GM19463 (cell line): ENCODE results near the gene MXD4.
"Not testable (repeated sequence)": the region's sequence is repeated elsewhere in the genome, so short reads cannot be mapped to it uniquely, and the experiment has no call there.

Source experiments
- ATAC-seq: cut with Tn5 transposase; IDR thresholded peaks from one replicate; pipeline ENCODE4 v1.9.1; 2021; ENCODE audit warnings: mild to moderate bottlenecking, moderate library complexity; ENCODE audit not compliant: unreplicated experiment

Gene MXD4

DNA sequence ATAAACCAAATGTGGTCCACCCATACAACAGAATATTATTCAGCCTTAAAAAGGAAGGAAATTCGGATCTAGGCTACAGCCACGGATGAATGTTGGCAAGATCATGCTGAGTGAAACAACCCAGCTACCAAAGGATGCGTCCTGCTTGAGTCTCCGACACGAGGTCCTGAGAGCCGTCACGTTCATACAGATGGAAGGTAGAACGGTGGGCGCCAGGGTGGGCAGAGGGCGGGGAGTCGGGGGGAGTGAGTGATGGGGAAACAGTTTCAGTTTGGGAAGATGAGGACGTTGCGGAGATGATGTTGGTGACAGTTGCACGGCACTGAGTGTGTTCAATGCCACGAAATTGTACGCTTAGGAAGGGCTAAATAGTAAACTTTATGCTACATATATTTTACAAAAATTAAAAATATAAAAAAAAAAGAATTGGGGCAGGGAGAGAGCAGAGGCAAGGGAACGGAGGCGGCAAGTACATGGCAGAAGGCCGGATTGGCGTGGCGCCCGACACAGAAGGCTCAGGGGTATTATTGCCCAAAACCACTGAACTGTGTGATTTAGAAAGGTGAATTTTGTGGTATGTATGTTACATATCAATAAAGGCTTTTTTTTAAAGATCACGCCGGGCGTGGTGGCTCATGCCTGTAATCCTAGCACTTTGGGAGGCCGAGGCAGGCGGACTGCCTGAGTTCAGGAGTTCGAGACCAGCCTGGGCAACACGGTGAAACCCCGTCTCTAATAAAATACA lies 14.8 kb upstream of the MXD4 start:
- no peak for ATAC-seq

DNA sequence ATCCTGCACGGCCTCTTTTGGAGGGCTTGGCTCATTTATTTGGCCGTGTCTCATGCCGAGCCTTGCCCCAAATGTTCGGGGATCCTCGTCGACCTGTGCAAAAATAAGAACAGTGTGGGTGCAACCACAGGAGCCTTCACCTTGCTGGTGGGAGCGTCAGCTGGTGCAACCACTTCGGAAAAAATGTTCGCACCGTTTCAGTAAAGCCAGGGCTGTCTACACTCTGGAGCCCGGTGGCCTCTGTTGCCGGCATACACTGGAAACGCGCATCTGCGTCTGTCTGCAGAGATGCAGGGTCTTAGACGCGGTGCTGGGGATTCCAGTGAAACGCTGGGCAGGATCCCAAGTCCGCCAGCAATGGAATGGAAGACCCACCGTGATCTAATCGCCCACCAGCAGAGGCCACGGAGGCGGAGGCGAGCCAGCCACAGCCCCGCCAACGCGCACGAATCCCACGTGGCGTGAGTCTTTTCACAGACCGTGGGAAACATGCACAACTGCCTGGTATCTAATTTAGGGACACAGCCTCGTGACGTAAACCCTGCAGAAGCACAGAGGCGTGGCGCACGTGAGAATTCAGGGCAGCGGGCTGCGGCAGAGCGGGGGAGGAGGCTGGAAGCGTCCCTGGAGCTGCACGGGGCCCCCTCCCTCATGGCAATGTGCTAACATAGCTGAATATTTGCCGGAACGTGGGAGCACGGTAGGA lies 13.8 kb upstream of the MXD4 start:
- no peak for ATAC-seq

DNA sequence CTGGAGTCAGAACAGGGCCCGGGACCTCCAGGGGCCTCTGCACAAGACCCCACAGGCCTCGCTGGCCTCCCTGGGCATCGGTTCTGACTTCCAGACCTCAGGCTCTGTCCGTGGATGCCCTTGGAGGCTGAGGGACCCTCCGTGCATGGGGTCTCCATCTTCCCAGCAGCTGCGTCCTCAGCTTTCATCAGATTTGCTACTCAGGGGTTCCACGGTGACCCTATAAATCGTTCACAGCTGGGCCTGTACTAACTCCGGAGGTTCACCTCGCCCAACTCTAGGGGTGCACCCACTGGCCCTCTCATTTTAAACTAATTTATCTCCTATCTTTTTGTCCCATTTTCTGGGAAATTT lies 13.1 kb upstream of the MXD4 start:
- not testable (repeated sequence) for ATAC-seq

DNA sequence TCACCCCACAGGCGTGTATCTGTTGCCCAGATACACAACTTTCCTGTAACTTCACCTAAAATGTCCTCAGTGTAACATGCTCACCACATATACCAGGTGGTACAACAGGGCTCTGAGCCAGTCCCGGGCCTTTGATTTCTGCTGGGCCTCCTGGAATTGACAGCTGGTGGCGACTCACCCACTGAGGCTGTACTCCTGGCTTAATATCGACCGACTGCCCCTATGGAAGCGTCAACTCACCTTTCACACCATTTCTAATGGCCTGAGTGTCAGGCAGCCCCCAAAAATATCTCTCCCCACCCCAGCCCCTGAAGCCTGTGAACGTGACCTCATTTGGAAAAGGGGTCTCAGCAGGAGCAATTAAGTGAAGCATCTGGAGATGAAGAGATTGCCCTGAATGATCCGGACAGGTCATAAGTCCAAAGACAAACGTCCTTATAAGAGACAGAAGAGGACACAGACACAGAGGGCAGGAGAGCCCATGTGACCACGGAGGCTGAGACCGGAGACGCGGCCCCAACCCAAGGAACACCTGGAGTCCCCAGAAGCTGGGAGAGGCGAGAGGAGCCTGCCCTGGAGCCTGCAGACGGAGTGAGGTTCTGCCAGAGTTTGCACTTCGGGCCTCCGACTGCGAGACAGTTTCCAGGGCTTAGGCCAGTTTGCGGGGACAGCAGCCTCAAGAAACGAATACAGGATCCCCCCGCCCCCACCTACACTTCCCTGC lies 12.6 kb upstream of the MXD4 start:
- ATAC-seq, result no peak

DNA sequence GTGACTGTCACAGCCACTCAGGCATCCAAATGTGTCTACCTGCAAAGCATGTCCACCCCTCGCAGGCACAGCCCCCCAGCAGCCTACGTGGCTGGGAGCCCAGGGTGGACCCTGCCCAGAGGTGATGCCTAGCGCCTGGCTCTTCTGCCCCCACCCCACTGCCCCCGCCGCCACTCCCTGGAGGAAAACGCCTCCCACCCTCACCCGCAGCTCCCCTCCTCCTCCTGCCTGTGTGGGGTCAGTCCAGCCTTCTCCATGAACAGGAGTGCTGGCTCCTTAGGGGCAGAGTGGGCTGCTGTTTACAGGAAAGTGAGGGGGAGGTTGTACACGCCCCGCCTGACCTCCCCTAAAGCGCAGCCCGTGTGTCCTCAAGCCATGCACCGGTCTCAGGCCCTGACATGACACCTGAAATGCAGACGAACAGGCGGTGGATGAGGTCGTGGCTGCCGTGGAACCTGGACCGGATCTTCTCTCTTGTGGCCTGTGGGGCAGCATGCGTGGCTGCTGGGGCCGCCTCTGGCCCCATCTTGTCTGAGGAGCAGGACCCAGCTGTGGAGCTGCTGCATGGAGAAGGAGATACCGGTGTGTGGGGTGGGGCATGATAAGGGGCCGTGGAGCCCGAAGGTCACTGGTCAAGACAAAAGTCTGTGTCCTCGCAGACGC lies 11.9 kb upstream of the MXD4 start:
- no peak for ATAC-seq

DNA sequence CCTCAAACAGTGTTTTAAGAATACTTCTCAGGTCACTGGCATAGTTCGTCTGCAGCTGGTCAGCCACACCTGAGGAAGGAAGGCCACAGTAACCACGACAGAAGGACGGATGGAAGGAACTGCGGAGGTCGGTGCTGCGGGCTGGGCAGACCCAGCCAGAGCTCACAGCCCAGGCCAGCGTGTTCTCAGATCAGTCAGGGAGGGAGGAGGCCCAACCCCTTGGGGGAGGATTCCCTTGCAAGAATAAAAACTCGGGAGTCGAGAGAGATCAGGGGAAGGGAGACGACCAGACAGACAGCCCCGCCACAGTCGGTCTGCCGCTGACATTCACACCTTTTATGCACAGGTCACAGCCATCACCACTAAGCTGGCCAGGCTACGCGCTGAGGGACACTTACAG lies 11.3 kb upstream of the MXD4 start:
- ATAC-seq, result no peak

DNA sequence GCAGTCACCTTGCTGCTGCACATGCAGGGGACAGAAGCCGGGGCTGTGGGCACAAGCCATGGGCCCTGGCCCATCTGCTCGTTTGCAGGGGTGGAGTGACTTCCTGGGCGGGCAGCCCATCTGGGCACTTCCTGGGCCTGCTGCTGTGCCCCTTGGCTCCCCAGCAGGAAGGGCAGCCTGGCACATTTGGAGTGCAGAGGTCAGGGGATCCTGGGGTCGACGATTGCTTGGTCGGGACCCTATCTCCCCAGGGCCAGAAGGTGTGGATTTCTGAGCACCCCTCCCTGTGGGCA lies 10.9 kb upstream of the MXD4 start:
- ATAC-seq, result no peak

DNA sequence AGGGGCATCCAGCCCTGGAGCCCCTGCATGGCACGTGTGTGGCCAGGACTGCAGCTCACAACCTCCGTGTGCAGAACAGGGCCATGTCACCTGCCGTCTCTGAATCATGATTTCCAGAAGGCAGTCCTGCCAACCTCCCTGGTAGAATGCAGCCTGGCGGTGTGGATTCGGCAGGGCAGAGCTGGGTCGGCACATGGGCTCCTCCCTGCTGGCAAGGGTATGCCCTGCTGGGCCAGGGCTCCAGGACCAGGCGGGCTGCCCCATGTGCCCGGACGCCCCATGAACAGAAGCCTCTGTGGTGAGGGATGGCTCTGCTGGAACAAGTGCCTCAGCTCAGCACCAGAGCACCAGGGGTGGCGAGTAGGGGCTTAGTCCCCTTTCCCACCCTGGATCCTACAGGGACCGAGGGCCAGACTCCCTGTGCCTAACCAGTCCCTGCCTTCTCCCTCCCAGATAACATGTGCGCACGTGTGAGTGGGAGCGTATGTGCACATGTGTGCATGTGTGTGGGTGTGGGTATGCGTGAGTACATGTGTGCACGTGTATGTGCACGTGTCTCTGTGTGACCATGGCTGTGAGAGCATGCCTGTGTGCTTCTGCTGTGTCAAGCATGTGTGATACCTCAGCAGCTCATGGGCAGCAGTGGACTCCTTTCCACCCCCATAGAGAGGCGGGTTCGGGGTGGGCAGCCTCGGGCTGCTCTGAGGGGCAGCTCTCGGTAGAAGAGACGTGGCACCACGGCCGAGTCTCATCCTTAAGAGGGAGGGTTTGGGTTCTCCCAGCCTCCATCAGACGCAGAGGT lies 10.3 kb upstream of the MXD4 start:
- ATAC-seq, result no peak

DNA sequence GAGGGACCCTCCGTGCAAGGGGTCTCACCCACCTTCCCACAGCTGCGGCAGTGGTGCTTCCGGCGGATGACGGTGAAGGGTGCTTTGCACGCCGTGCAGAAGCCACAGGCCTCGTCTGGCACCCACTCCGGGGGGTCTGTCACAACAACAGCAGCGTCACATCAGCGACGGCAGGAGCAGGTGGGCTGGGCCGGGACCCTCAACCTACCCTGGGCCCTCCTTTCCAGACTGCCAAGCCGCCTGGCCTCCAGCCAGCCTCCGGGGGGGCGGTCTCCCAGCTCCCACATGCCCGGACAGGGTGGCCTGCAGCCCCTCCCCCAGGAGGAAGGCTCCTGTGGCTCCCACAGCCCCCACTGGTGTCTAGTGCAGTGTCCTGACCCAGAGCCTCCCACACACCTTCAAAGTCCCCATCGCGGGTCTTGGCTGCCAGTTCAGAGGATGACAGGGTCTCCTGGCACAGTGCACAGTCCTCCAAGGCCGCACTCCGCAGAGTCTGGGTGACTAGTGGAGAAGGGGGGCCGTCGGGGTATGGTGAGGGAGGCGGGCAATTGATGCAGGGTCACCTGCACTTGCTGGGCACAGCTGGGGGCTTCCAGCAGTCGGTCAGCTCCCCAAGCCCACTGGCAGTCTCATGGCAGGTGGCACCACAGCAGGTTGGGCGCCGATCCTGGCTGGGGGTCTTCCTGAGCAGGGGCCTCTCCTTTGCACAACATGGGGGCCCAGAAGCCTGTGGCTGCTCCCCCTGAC lies 9.5 kb upstream of the MXD4 start:
- no peak for ATAC-seq

DNA sequence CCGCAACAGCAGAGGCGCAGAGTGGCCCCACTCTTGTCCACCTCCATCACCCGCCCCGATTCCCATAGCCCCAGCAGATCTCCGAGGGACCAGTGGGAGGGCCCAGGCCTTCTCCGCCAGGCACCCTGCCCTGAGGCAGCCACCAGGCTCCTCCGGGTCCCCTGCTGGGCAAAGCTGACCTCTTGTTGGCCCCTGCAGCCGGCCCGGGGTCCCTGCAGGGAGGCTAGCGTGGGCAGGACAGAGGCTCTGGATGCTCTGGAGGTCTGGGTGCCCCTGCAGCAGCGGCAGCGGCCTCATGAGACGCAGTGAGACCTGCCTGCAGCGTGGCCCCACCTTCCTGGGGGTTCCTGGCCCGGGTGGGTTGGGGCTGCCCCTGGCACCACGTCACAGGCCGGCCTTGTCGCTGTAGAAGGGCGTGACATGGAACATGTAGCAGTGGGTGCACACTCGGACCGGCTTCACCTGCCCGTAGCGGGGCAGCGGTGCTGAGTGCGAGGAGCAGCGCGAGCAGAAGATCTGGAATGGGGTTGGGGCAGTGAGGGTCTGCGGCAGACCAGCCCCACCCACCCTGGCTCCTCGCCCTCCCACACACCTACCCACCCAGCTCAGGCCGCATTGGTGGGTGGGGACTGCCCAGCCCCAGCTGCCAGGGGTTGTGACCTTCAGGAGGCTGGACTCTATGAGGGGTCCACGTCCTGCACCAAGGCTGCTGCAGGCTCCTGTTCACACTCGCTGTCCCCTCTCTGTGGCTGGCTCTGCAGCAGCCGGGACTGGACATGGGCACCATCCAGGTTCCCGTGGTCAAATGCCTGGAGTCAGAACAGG lies 8.6 kb upstream of the MXD4 start:
- no peak for ATAC-seq

DNA sequence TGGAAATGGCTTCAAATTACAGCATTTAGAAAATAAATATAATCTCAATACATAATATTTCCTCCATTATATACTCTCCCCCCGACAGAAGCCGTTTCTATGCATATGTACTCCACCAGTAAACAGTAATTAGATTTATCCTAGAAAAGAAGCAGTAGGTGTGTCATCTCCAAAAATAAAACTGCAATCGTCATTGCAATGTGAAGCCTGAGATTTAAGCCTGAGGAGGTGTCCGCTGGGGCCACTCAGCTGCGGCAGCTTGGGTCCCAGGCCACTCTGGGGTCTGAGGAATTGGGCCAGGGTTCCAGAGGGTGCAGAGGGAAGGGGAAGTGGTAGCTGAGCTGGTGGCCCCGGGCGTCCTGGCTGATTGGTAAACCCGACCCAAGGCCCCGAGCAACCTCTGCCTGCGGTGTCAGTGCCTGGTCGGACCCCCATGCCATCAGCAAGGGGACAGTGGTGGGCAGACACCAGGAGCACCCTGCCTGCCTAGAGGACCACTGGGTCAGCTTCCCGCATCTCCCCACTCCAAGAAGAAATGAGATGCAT lies 7.8 kb upstream of the MXD4 start:
- no peak for ATAC-seq

DNA sequence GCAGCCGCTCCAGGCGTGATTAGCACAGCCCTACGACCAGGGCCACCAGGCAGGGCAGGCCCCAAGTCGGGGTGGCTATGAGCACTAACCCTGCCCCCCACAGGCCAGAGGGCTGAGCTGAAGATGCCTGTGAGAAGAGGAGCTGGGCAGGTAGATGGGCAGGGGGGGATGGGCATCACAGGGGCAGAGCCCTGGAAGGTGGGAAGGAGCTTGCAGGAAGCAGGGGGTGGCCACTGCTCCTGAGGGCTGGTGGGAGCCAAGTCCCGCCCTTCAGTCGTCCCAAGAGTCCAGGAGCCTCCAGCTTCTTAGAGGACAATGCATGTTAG lies 7.3 kb upstream of the MXD4 start:
- ATAC-seq, result no peak

DNA sequence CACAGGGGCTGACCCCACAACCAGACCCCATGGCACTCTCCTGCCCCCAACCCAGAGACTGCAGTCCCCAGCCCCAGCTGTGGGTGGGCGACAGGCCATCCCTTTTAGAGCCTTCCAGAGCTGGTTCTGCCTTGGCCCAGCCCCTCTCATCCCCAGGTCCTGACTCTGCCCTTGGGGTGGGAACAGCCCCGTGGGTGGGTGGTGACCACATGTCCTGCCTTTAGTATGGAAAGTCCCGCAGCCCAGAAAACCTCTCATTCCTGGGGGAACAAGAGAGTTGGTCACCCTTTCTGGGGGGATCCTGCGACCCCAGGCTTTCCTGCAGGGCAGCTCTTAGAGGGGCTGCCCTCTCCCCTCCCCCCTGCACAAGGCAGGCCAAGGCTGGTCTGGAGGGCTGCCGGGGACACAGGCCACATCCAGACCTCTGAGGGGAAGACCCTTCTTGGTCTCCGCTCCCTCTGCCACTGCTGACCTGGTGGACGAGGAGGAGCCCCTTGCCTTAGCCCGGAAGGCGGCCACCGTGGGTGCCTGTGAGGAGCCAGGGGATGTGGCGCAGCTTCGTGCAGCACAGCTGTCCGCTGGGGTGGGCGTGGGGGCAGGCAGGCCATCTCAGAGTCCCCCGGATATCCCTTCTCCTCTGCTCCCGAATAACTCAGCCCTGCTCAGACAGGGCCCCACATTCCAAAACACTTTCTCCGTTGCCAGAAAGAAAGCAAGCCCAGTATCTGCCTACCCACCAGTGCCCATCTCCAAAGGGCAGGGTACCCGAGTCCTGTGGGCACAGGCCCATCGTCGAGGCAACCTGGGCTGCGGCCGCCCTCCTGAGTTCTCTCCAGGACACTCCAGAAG lies 6.7 kb upstream of the MXD4 start:
- ATAC-seq, result no peak

DNA sequence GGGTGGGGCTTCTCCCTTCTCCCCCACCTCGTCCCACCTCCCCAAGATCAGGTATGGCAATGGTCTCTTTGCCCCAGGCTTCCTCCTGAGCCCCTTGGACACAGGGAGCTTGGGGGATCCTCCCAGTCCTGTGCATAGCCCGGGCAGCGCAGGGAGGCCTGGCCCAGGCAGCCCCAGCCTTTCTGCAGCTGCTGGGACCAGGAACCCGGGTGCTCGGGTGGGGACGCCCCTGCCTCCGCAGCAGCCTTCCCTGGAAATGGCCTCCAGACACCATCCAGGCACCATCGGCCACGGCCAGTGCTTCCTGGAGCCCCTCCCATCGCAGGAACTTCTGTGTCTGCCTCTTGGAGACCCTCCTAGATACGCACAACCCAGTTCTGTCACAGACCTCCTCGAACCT lies 5.9 kb upstream of the MXD4 start:
- ATAC-seq, result no peak

DNA sequence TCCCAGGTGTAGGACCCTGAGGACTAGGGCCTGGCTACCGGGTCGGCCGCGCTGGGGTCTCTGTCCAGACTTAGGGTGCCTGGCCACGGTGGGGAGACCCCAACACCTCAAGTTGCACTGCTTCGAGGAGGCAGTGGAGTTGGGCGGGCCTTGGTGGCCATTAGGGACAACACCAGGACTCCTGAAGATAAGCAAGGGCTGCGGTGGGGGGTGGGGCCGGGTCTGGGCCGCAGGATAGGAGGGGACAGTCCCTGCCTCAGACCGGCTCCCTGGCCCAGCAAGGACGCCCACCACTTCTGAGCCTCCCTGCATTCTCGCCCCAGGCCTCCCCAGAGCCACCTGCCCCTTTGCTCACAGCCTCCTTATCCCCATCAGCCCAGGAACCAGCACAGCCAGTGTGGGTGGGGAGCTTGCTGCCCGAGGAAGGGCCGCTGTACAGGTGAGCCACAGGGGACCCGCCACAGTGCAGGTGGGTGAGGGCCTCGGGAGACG lies 5.5 kb upstream of the MXD4 start:
- no peak for ATAC-seq

DNA sequence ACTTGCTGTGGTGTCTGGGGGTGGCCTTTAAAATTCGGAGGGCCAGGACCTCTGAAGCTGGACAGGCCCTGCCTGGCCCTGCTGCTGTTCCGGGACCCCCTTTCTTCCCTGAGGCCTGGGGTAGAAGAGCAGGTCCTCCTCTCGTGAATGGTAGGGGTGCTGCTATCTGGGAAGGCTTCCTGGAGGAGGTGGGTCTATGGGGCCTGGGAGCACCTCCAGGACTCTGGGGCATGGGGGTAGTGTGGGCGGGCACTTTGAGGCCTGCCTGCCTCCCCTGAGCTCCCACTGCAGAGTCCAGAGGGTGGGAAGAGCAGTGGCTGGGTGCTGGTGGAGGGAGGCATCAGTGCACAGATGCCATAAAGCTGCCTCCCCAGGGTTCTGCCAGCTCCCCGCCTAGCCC lies 4.9 kb upstream of the MXD4 start:
- no peak for ATAC-seq

DNA sequence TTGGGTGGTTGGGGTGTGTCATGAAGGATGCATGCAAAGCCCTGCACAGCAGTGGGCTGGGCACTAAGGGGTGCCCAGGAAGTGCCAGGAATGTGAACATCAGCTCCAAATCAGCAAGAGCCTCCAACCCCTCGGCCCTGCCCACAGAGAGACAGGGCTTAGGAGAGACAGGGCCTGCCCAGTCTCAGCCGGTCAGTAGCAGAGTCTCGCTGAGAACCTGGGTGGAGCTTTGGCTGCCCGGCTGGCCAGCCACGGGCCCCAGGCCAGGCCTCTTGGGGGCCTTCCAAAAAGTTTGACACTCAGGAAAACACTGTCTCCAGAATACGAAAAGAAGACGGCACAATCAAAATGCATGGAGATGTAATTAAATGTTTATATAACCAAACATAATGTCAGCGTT lies 4.3 kb upstream of the MXD4 start:
- ATAC-seq, result no peak
